GM23338 (cell line): ENCODE results near the gene ASPRV1. TPM values are rescaled to one million over a fixed set of nuclear protein-coding genes. Genes with fewer than 3 reads are reported as not detected.

ENCODE experiments used
- ATAC-seq: fragments of 200-7000 bp; cut with Tn5 transposase; 3 replicates; pipeline ENCODE4 v1.9.1; 2020
- DNase-seq: peaks from one replicate; pipeline ENCODE4 v3.0.0-alpha.2; 2015; ENCODE audit warnings: low spot score
- H2AFZ ChIP-seq: fragments of 200-600 bp; sonication (generic); 2 replicates; pipeline ENCODE4 v1.8.0; 2016; ENCODE audit warnings: antibody characterized with exemption, mild to moderate bottlenecking, moderate library complexity
- H3F3A ChIP-seq: fragments of 200-600 bp; sonication (generic); replicated peaks from 2 replicates; pipeline ENCODE4 v1.8.0; 2017; ENCODE audit warnings: antibody characterized with exemption, mixed run types, low read depth
- H3K27ac ChIP-seq: fragments of 200-600 bp; sonication (generic); 2 replicates; pipeline ENCODE4 v1.6.1; 2016; ENCODE audit warnings: low read depth
- H3K27me3 ChIP-seq: fragments of 200-600 bp; sonication (generic); 2 replicates; pipeline ENCODE4 v1.8.0; 2016; ENCODE audit warnings: mild to moderate bottlenecking, mixed run types, moderate library complexity; ENCODE audit not compliant: insufficient read depth
- H3K36me3 ChIP-seq: fragments of 200-600 bp; sonication (generic); 2 replicates; pipeline ENCODE4 v1.8.0; 2016; ENCODE audit warnings: mild to moderate bottlenecking; ENCODE audit not compliant: insufficient read depth
- H3K4me1 ChIP-seq: fragments of 200-600 bp; sonication (generic); 2 replicates; pipeline ENCODE4 v1.8.0; 2016; ENCODE audit warnings: mild to moderate bottlenecking, moderate library complexity; ENCODE audit not compliant: insufficient read depth
- H3K4me2 ChIP-seq: fragments of 200-600 bp; sonication (generic); 2 replicates; pipeline ENCODE4 v1.7.1; 2017; ENCODE audit warnings: mixed run types
- H3K4me3 ChIP-seq: fragments of 200-600 bp; sonication (generic); 2 replicates; pipeline ENCODE4 v1.6.1; 2016; ENCODE audit warnings: mixed run types
- H3K79me2 ChIP-seq: fragments of 200-600 bp; sonication (generic); replicated peaks from 2 replicates; pipeline ENCODE4 v1.8.0; 2017; ENCODE audit warnings: mild to moderate bottlenecking; ENCODE audit not compliant: insufficient read depth
- H3K9me2 ChIP-seq: fragments of 200-600 bp; sonication (generic); 2 replicates; pipeline ENCODE4 v1.8.0; 2017; ENCODE audit not compliant: insufficient read depth
- H4K20me1 ChIP-seq: fragments of 200-600 bp; sonication (generic); replicated peaks from 2 replicates; pipeline ENCODE4 v1.8.0; 2017; ENCODE audit warnings: mild to moderate bottlenecking; ENCODE audit not compliant: insufficient read depth
- H3K27ac Mint-ChIP-seq: 2 replicates; pipeline ENCODE4 v1.8.0; 2020; ENCODE audit warnings: inconsistent platforms, mild to moderate bottlenecking, moderate library complexity, mixed read lengths
- H3K27me3 Mint-ChIP-seq: 3 replicates; pipeline ENCODE4 v1.8.0; 2022; ENCODE audit warnings: low read depth, mild to moderate bottlenecking, moderate library complexity, mixed read lengths, inconsistent platforms; ENCODE audit not compliant: insufficient read depth, poor library complexity
- H3K36me3 Mint-ChIP-seq: 3 replicates; pipeline ENCODE4 v1.8.0; 2021; ENCODE audit warnings: low read depth, mild to moderate bottlenecking, inconsistent platforms, moderate library complexity, mixed read lengths
- H3K4me1 Mint-ChIP-seq: 3 replicates; pipeline ENCODE4 v1.8.0; 2020; ENCODE audit warnings: mild to moderate bottlenecking, inconsistent platforms, mixed read lengths
- H3K4me3 Mint-ChIP-seq: 3 replicates; pipeline ENCODE4 v1.8.0; 2021; ENCODE audit warnings: moderate library complexity, mild to moderate bottlenecking, inconsistent platforms, mixed read lengths
- H3K9me3 Mint-ChIP-seq: 3 replicates; pipeline ENCODE4 v1.8.0; 2020; ENCODE audit warnings: moderate library complexity, mild to moderate bottlenecking, inconsistent platforms, mixed read lengths
- CREB1 ChIP-seq: fragments of 250-450 bp; sonication (Bioruptor Pico); IDR thresholded peaks from 2 replicates; pipeline ENCODE4 v1.5.0; 2020; ENCODE audit warnings: low read depth, mild to moderate bottlenecking, moderate library complexity
- JUNB ChIP-seq: IDR thresholded peaks from one replicate; pipeline ENCODE4 v1.6.1; 2016; ENCODE audit warnings: antibody characterized with exemption; ENCODE audit not compliant: unreplicated experiment
- NANOG ChIP-seq: IDR thresholded peaks from 2 replicates; pipeline ENCODE4 v1.6.1; 2016; ENCODE audit warnings: antibody characterized with exemption, borderline replicate concordance
- POLR2AphosphoS5 ChIP-seq: IDR thresholded peaks from 2 replicates; pipeline ENCODE4 v1.6.1; 2016; ENCODE audit warnings: antibody characterized with exemption, low read depth
- STAT1 ChIP-seq: IDR thresholded peaks from one replicate; pipeline ENCODE4 v1.6.1; 2016; ENCODE audit warnings: antibody characterized with exemption; ENCODE audit not compliant: unreplicated experiment
- ZNF114 ChIP-seq: fragments of 250-450 bp; sonication (Bioruptor Pico); IDR thresholded peaks from 2 replicates; pipeline ENCODE4 v1.5.0; 2020; ENCODE audit warnings: mild to moderate bottlenecking, moderate library complexity
- polyA plus RNA-seq: library from polyadenylated mRNA; unstranded; fragments of >200 nt; fragmentation: Nextera tagmentation; extraction: Ambion mirVana; gene quantifications from 2 replicates; pipeline ENCODE4 v1.2.1, GENCODE V29; 2016
- total RNA-seq: library from RNA; depleted of rRNA; stranded (reverse); fragments of >200 nt; shearing (Covaris generic); gene quantifications from 2 replicates; pipeline ENCODE4 v1.2.3, GENCODE V29; 2014
- TF ChIP-seq, protein P1 (sequence below): fragments of 250-450 bp; sonication (Bioruptor Pico); IDR thresholded peaks from 2 replicates; pipeline ENCODE4 v1.5.0; 2020; ENCODE audit warnings: mild to moderate bottlenecking, moderate library complexity
- TF ChIP-seq, protein P2 (sequence below): IDR thresholded peaks from 2 replicates; pipeline ENCODE4 v1.6.1; 2016; ENCODE audit warnings: antibody characterized with exemption
- TF ChIP-seq, protein P3 (sequence below), 2 experiments: fragments of 200-600 bp in 1 of 2; sonication (generic) in 1 of 2; conservative IDR thresholded peaks; 2 replicates each; pipeline versions ENCODE4 v1.5.1 to v1.6.1; 2016 to 2017; ENCODE audit warnings: antibody characterized with exemption in 2 of 2, low read depth in 2 of 2, mild to moderate bottlenecking in 2 of 2, moderate library complexity in 1 of 2

Gene ASPRV1
- total and polyA plus RNA-seq, 2 experiments from 2014 or later: 0.60 to 1.4 TPM

DNA sequence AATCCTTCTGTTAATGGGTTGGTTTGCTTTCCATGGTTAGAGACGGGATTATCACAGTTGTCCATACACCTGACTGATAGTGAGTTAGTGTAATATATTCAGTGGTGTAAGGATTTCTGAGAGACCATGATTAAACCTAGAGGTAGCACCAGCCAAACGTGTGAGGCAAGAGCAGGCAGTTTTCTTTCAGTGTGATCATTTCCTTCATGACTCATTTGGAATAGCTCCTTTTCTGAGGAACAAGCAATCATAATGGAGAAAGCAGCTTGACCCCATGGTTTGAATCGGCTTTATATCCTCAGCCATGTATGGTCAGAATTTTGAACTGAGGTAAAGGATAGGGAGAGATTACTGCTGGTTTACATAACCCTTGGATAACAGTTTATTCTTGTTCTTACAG, 43.6 kb downstream of the ASPRV1 start:
- peaks cover 6% of the 10 kb centered on the region for H3K27me3 Mint-ChIP-seq
- ATAC-seq (no peak), DNase-seq (no peak)
- 0 out of 3 replicates have a peak, but pooled peaks cover 6% of the 10 kb centered on the region for H3K4me1 Mint-ChIP-seq
- H3K36me3 Mint-ChIP-seq: peaks cover 3% of the 10 kb centered on the region; the same call in 1 of the 3 replicates
- Histone ChIP-seq H3K27me3 (no peaks in the 10 kb centered on the region), H3K79me2 (no peaks in the 10 kb centered on the region), H3K4me3 (no peak overlapping the region), H3K36me3 (no peaks in the 10 kb centered on the region), H3K4me2 (no peak overlapping the region), H3K4me1 (no peaks in the 10 kb centered on the region), H3K27ac (no peak overlapping the region), H3F3A (no peaks in the 10 kb centered on the region), H2AFZ (no peak overlapping the region), H3K9me2 (no peaks in the 10 kb centered on the region), H4K20me1 (no peaks in the 10 kb centered on the region)
- no peak overlapping the region for H3K4me3 Mint-ChIP-seq
- TF ChIP-seq, protein P1, sequence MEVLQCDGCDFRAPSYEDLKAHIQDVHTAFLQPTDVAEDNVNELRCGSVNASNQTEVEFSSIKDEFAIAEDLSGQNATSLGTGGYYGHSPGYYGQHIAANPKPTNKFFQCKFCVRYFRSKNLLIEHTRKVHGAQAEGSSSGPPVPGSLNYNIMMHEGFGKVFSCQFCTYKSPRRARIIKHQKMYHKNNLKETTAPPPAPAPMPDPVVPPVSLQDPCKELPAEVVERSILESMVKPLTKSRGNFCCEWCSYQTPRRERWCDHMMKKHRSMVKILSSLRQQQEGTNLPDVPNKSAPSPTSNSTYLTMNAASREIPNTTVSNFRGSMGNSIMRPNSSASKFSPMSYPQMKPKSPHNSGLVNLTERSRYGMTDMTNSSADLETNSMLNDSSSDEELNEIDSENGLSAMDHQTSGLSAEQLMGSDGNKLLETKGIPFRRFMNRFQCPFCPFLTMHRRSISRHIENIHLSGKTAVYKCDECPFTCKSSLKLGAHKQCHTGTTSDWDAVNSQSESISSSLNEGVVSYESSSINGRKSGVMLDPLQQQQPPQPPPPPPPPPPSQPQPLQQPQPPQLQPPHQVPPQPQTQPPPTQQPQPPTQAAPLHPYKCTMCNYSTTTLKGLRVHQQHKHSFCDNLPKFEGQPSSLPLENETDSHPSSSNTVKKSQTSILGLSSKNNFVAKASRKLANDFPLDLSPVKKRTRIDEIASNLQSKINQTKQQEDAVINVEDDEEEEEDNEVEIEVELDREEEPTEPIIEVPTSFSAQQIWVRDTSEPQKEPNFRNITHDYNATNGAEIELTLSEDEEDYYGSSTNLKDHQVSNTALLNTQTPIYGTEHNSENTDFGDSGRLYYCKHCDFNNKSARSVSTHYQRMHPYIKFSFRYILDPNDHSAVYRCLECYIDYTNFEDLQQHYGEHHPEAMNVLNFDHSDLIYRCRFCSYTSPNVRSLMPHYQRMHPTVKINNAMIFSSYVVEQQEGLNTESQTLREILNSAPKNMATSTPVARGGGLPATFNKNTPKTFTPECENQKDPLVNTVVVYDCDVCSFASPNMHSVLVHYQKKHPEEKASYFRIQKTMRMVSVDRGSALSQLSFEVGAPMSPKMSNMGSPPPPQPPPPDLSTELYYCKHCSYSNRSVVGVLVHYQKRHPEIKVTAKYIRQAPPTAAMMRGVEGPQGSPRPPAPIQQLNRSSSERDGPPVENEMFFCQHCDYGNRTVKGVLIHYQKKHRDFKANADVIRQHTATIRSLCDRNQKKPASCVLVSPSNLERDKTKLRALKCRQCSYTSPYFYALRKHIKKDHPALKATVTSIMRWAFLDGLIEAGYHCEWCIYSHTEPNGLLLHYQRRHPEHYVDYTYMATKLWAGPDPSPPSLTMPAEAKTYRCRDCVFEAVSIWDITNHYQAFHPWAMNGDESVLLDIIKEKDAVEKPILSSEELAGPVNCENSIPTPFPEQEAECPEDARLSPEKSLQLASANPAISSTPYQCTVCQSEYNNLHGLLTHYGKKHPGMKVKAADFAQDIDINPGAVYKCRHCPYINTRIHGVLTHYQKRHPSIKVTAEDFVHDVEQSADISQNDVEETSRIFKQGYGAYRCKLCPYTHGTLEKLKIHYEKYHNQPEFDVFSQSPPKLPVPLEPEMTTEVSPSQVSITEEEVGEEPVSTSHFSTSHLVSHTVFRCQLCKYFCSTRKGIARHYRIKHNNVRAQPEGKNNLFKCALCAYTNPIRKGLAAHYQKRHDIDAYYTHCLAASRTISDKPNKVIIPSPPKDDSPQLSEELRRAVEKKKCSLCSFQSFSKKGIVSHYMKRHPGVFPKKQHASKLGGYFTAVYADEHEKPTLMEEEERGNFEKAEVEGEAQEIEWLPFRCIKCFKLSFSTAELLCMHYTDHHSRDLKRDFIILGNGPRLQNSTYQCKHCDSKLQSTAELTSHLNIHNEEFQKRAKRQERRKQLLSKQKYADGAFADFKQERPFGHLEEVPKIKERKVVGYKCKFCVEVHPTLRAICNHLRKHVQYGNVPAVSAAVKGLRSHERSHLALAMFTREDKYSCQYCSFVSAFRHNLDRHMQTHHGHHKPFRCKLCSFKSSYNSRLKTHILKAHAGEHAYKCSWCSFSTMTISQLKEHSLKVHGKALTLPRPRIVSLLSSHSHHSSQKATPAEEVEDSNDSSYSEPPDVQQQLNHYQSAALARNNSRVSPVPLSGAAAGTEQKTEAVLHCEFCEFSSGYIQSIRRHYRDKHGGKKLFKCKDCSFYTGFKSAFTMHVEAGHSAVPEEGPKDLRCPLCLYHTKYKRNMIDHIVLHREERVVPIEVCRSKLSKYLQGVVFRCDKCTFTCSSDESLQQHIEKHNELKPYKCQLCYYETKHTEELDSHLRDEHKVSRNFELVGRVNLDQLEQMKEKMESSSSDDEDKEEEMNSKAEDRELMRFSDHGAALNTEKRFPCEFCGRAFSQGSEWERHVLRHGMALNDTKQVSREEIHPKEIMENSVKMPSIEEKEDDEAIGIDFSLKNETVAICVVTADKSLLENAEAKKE: no peak
- TF ChIP-seq POLR2AphosphoS5: no peak
- no peak overlapping the region for H3K27ac Mint-ChIP-seq
- no peaks in the 10 kb centered on the region for H3K9me3 Mint-ChIP-seq

GRCh38 chr2:69916106-69916505, 45.3 kb downstream of the ASPRV1 start:
- no peak overlapping the region for H3K27ac Mint-ChIP-seq
- no peaks in the 10 kb centered on the region for H4K20me1 ChIP-seq
- H3K4me1 Mint-ChIP-seq: 0 out of 3 replicates have a peak, but pooled peaks cover 6% of the 10 kb centered on the region
- H3K79me2 ChIP-seq: no peaks in the 10 kb centered on the region
- ATAC-seq (no peak), DNase-seq (no peak)
- H2AFZ ChIP-seq: no peak overlapping the region
- H3K9me2 ChIP-seq: no peaks in the 10 kb centered on the region
- H3K27ac ChIP-seq: no peak overlapping the region
- peak overlapping the region; percentile 67; the same call in 1 of the 2 replicates for H3K4me3 ChIP-seq
- peak overlapping the region; percentile 71 for H3K4me3 Mint-ChIP-seq
- peaks cover 6% of the 10 kb centered on the region for H3K27me3 Mint-ChIP-seq
- no peaks in the 10 kb centered on the region for H3K9me3 Mint-ChIP-seq
- H3K36me3 ChIP-seq: no peaks in the 10 kb centered on the region
- H3K36me3 Mint-ChIP-seq: peaks cover 3% of the 10 kb centered on the region; the same call in 1 of the 3 replicates
- no peaks in the 10 kb centered on the region for H3F3A ChIP-seq
- no peaks in the 10 kb centered on the region for H3K27me3 ChIP-seq
- peak overlapping the region; percentile 82 for H3K4me2 ChIP-seq
- no peaks in the 10 kb centered on the region for H3K4me1 ChIP-seq
- TF ChIP-seq JUNB (no peak), POLR2AphosphoS5 (no peak), NANOG (no peak), CREB1 (CRISPR knock-in tag) (no peak), STAT1 (no peak), ZNF114 (CRISPR knock-in tag) (no peak)
- TF ChIP-seq, protein P2, sequence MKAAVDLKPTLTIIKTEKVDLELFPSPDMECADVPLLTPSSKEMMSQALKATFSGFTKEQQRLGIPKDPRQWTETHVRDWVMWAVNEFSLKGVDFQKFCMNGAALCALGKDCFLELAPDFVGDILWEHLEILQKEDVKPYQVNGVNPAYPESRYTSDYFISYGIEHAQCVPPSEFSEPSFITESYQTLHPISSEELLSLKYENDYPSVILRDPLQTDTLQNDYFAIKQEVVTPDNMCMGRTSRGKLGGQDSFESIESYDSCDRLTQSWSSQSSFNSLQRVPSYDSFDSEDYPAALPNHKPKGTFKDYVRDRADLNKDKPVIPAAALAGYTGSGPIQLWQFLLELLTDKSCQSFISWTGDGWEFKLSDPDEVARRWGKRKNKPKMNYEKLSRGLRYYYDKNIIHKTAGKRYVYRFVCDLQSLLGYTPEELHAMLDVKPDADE: no peak
- TF ChIP-seq, protein P3, sequence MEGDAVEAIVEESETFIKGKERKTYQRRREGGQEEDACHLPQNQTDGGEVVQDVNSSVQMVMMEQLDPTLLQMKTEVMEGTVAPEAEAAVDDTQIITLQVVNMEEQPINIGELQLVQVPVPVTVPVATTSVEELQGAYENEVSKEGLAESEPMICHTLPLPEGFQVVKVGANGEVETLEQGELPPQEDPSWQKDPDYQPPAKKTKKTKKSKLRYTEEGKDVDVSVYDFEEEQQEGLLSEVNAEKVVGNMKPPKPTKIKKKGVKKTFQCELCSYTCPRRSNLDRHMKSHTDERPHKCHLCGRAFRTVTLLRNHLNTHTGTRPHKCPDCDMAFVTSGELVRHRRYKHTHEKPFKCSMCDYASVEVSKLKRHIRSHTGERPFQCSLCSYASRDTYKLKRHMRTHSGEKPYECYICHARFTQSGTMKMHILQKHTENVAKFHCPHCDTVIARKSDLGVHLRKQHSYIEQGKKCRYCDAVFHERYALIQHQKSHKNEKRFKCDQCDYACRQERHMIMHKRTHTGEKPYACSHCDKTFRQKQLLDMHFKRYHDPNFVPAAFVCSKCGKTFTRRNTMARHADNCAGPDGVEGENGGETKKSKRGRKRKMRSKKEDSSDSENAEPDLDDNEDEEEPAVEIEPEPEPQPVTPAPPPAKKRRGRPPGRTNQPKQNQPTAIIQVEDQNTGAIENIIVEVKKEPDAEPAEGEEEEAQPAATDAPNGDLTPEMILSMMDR (conservative IDR thresholded peaks at IDR 0.05; ENCODE audit: low read depth in 2 of 2): no peak
